GM13976 (cell line): ENCODE data around the gene PLOD2.

Experiments
- DNase-seq: peaks from one replicate; pipeline ENCODE4 v3.0.0; 2012; ENCODE audit warnings: low spot score
- CTCF ChIP-seq: IDR thresholded peaks from 2 replicates; pipeline ENCODE4 v1.5.1; 2012; ENCODE audit warnings: borderline replicate concordance, mild to moderate bottlenecking; ENCODE audit not compliant: insufficient read depth; ENCODE audit errors: extremely low read depth, missing control alignments, control extremely low read depth
- in situ Hi-C: fragments of 300-500 bp; cut with MboI; formaldehyde crosslinking; loops from one replicate; pipeline ENCODE4 v1.12.0; 2022; ENCODE audit warnings: low sequenced_read_pairs, mixed read lengths, inconsistent platforms; ENCODE audit not compliant: unreplicated experiment

Gene PLOD2

GRCh38 chr3:146181216-146181615, 20.2 kb upstream of the PLOD2 start:
- no peak for TF ChIP-seq CTCF
- in situ Hi-C loops: no loop called here
- no peak for DNase-seq

- DNase-seq: no peak
- in situ Hi-C loops: no loop called here
- no peak for TF ChIP-seq CTCF
These were observed 19.4 kb upstream of the PLOD2 start for GRCh38 chr3:146180376-146180775.

GRCh38 chr3:146178006-146178689, 17.2 kb upstream of the PLOD2 start:
- in situ Hi-C loops: no loop called here
- no peak for TF ChIP-seq CTCF
- DNase-seq: no peak

GRCh38 chr3:146177519-146177918, 16.5 kb upstream of the PLOD2 start:
- no peak for DNase-seq
- no peak for TF ChIP-seq CTCF
- in situ Hi-C loops: no loop called here

- in situ Hi-C loops: no loop called here
- no peak for TF ChIP-seq CTCF
- no peak for DNase-seq
These were observed 16.1 kb upstream of the PLOD2 start for GRCh38 chr3:146177072-146177471.

- in situ Hi-C loops: no loop called here
These were observed 11.6 kb upstream of the PLOD2 start for GRCh38 chr3:146172586-146172985.

More at GRCh38 chr3:146172586-146172985, 11.6 kb upstream of the PLOD2 start:
- DNase-seq: no peak
- no peak for TF ChIP-seq CTCF
